Fibroblast of lung (primary cell): ENCODE results near the gene ACLY. TPM values are rescaled to one million over a fixed set of nuclear protein-coding genes. Genes with fewer than 3 reads are reported as not detected.
A peak's percentile ranks its signal among the peaks of the same experiment; 100 is the strongest.

Source experiments
- DNase-seq, 2 donors: peaks; one replicate each; pipeline versions ENCODE4 v3.0.0 to v3.0.0-alpha.2; 2010; ENCODE audit warnings: low read depth in 2 of 2
- H2AFZ ChIP-seq: 2 replicates; pipeline ENCODE4 v1.5.1; 2012; ENCODE audit warnings: low read length, control low read depth, inconsistent platforms
- H3K27ac ChIP-seq: 2 replicates; pipeline ENCODE4 v1.5.1; 2011; ENCODE audit warnings: low read length, control low read depth; ENCODE audit not compliant: insufficient read depth
- H3K27me3 ChIP-seq: 2 replicates; pipeline ENCODE4 v1.5.1; 2011; ENCODE audit warnings: mild to moderate bottlenecking, low read length; ENCODE audit not compliant: control insufficient read depth, insufficient read depth
- H3K36me3 ChIP-seq: 2 replicates; pipeline ENCODE4 v1.5.1; 2011; ENCODE audit warnings: low read length; ENCODE audit not compliant: control insufficient read depth, insufficient read depth
- H3K4me1 ChIP-seq: 2 replicates; pipeline ENCODE4 v1.5.1; 2011; ENCODE audit warnings: low read length; ENCODE audit not compliant: control insufficient read depth, insufficient read depth; ENCODE audit errors: extremely low read depth
- H3K4me2 ChIP-seq: 2 replicates; pipeline ENCODE4 v1.5.1; 2011; ENCODE audit warnings: low read length, control low read depth; ENCODE audit not compliant: insufficient read depth; ENCODE audit errors: extremely low read depth
- H3K4me3 ChIP-seq, 4 experiments: fragments of 200-600 bp in 1 of 4; sonication (generic) in 1 of 4; replicated peaks in 1 of 4; 2 replicates each; pipeline ENCODE4 v1.5.1; 2011 to 2016; ENCODE audit warnings: low read length in 4 of 4, low read depth in 3 of 4, mild to moderate bottlenecking in 3 of 4, control low read depth in 2 of 4, inconsistent platforms in 1 of 4, mixed read lengths in 1 of 4; ENCODE audit not compliant: insufficient read depth in 1 of 4; ENCODE audit errors: control extremely low read depth in 1 of 4
- H3K79me2 ChIP-seq: 2 replicates; pipeline ENCODE4 v1.5.1; 2012; ENCODE audit warnings: mild to moderate bottlenecking, low read length, inconsistent platforms; ENCODE audit not compliant: control insufficient read depth, insufficient read depth
- H3K9ac ChIP-seq: 2 replicates; pipeline ENCODE4 v1.5.1; 2011; ENCODE audit warnings: mild to moderate bottlenecking, low read length, control low read depth; ENCODE audit not compliant: insufficient read depth
- H3K9me3 ChIP-seq: 2 replicates; pipeline ENCODE4 v1.5.1; 2012; ENCODE audit warnings: low read depth, low read length; ENCODE audit not compliant: control insufficient read depth, insufficient read depth
- H4K20me1 ChIP-seq: 2 replicates; pipeline ENCODE4 v1.5.1; 2011; ENCODE audit warnings: low read length; ENCODE audit not compliant: control insufficient read depth, insufficient read depth; ENCODE audit errors: extremely low read depth
- EZH2 ChIP-seq: IDR thresholded peaks from 2 replicates; pipeline ENCODE4 v1.5.1; 2012; ENCODE audit warnings: low read length, control low read depth, mild to moderate bottlenecking; ENCODE audit errors: missing control alignments
- polyA plus RNA-seq, 2 donors: library from polyadenylated mRNA; depleted of rRNA in 1 of 2; stranded (reverse) in 1 of 2; unstranded in 1 of 2; fragments of >200 nt; gene quantifications; 2 replicates each; pipeline ENCODE4 v1.2.1, GENCODE V29; 2011 to 2012; ENCODE audit warnings: missing spikeins in 1 of 2
- total RNA-seq: library from RNA; depleted of rRNA; stranded (reverse); fragments of >200 nt; gene quantifications from 2 replicates; pipeline ENCODE4 v1.2.1, GENCODE V29; 2014
- TF ChIP-seq, protein P1 (sequence below), 2 donors: IDR thresholded peaks in 1 of 2; conservative IDR thresholded peaks in 1 of 2; 1 replicate in 1 of 2; 2 replicates in 1 of 2; pipeline ENCODE4 v1.5.1; 2011 to 2012; ENCODE audit warnings: low read length in 2 of 2, control low read depth in 1 of 2, inconsistent platforms in 1 of 2, low read depth in 1 of 2, mild to moderate bottlenecking in 1 of 2

ACLY gene
- total and polyA plus RNA-seq, 2 donors (not counting 1 experiment from before 2014, with no cell fraction given), result 225 to 312 TPM

DNA sequence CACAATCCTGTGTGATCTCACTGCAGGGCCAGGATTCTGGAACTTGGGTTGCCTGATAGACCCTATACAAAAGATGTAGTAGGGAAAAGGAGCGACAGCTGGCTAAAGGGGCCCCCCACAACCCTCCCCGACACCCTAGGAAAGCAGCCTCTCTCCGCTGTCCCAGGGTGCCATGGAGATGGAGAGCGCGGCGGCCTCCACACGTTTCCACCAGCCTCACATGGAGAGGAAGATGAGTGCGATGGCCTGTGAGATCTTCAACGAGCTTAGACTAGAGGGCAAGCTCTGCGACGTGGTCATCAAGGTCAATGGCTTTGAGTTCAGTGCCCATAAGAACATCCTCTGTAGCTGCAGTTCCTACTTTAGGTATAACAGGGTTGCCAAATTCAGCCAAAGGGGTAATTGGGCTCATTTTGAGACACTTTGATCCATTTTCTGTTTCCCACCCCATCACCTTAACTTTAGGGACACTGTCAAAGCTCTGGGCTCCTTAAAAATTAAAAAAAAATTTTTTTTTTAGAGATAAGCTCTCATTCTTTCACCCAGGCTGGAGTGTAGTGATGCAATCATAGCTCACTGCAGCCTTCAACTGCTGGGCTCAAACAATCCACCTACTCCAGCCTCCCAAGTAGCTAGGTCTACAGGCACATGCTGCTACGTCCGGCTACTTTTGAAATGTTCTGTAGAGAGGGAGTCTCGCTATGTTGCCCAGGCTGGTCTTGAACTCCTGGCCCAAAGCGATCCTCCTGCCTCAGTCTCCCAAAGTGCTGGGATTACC lies 80.8 kb downstream of the ACLY start, which contains the start of gene KLHL10:
TSS of gene KLHL10 (plus strand) at position 65 of the 778 bp plus-strand sequence. CDS start at position 173, 108 bp downstream.
- no peak for DNase-seq
- Histone ChIP-seq H3K4me3 (peak within 1 kb of the TSS in 1 of 4 experiments; percentile 82), H3K27me3 (no peaks in the 10 kb centered on the region), H3K4me2 (peak within 1 kb of the TSS; percentile 97), H3K36me3 (no peaks in the 10 kb centered on the region), H3K4me1 (peaks cover 2% of the 10 kb centered on the region), H3K27ac (no peak within 1 kb of the TSS), H3K79me2 (no peaks in the 10 kb centered on the region), H4K20me1 (no peaks in the 10 kb centered on the region), H3K9me3 (no peaks in the 10 kb centered on the region), H2AFZ (peak within 1 kb of the TSS; percentile 94), H3K9ac (no peak within 1 kb of the TSS)
- TF ChIP-seq, protein P1, sequence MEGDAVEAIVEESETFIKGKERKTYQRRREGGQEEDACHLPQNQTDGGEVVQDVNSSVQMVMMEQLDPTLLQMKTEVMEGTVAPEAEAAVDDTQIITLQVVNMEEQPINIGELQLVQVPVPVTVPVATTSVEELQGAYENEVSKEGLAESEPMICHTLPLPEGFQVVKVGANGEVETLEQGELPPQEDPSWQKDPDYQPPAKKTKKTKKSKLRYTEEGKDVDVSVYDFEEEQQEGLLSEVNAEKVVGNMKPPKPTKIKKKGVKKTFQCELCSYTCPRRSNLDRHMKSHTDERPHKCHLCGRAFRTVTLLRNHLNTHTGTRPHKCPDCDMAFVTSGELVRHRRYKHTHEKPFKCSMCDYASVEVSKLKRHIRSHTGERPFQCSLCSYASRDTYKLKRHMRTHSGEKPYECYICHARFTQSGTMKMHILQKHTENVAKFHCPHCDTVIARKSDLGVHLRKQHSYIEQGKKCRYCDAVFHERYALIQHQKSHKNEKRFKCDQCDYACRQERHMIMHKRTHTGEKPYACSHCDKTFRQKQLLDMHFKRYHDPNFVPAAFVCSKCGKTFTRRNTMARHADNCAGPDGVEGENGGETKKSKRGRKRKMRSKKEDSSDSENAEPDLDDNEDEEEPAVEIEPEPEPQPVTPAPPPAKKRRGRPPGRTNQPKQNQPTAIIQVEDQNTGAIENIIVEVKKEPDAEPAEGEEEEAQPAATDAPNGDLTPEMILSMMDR (conservative IDR thresholded peaks at IDR 0.05 in 1 of 2, IDR thresholded peaks at IDR 0.05 in 1 of 2; ENCODE audit: low read depth in 1 of 2, low read length in 2 of 2), result no peak
- no peak for TF ChIP-seq EZH2

DNA sequence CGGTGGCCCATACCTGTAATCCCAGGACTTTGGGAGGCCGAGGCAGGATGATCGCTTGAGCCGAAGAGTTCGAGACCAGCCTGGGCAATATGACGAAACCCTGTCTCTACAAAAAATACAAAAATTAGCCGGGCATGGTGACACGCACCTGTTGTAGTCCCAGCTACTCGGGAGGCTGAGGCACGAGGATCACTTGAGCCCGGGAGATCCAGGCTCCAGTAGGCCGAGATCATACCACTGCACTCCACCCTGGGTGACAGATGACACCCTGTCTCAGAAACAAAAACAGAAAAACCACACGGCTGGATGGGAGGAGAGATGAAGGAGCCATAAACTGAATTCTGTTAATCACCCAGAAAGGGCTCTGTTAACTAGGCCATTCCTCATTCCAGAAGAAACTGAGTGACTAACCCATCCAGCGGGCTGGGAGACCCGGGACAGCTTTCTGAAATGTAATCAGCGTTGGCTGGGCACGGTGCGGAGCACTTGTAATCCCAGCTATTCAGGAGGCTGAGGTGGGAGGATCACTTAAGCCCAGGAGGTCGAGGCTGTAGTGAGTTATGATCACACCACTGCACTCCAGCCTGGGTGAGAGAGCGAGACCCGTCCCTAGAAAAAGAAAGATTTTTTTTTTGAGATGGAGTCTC lies 82.1 kb downstream of the ACLY start:
- peak in 1 of 2 donors; percentile 12 for DNase-seq

More for the DNA sequence above, 82.1 kb downstream of the ACLY start:
- Histone ChIP-seq H3K9ac (no peak overlapping the region), H3K27me3 (no peaks in the 10 kb centered on the region), H2AFZ (peak overlapping the region; percentile 94), H3K4me2 (peak overlapping the region; percentile 97), H3K27ac (no peak overlapping the region), H3K79me2 (no peaks in the 10 kb centered on the region), H3K4me3 (peak overlapping the region; percentile 39 to 82 (median 60)), H3K9me3 (no peaks in the 10 kb centered on the region), H4K20me1 (no peaks in the 10 kb centered on the region), H3K4me1 (peaks cover 2% of the 10 kb centered on the region), H3K36me3 (no peaks in the 10 kb centered on the region)
- no peak for TF ChIP-seq EZH2
- TF ChIP-seq, protein P1 (conservative IDR thresholded peaks at IDR 0.05 in 1 of 2, IDR thresholded peaks at IDR 0.05 in 1 of 2; ENCODE audit: low read depth in 1 of 2, low read length in 2 of 2), result no peak
